ENCODE results near the gene RPRD2. TPM values are rescaled to one million over a fixed set of nuclear protein-coding genes. Genes with fewer than 3 reads are reported as not detected.

Gene RPRD2
- total and polyA plus RNA-seq, 9 of the 15 experiments (the other 6 are each of a cell fraction or from before 2014, with no cell fraction given) = 1.5 to 21.6 (median 7.7) TPM

GRCh38 chr1:150346316-150346715 lies 17.6 kb upstream of the RPRD2 start:
- ChIA-PET CTCF (ENCODE audit: low intra/inter-chr PET ratio) (no interaction called here), POLR2A (interaction anchor here (0.9 to 1.3 kb wide), 3 partner anchors 9 to 18 kb away, joined by 3 to 4 read pairs (median 3); no protein-coding TSS in a partner anchor)
- TF ChIP-seq EP400 (IDR thresholded peaks at IDR 0.05) = no peak
- TF ChIP-seq, protein P1, sequence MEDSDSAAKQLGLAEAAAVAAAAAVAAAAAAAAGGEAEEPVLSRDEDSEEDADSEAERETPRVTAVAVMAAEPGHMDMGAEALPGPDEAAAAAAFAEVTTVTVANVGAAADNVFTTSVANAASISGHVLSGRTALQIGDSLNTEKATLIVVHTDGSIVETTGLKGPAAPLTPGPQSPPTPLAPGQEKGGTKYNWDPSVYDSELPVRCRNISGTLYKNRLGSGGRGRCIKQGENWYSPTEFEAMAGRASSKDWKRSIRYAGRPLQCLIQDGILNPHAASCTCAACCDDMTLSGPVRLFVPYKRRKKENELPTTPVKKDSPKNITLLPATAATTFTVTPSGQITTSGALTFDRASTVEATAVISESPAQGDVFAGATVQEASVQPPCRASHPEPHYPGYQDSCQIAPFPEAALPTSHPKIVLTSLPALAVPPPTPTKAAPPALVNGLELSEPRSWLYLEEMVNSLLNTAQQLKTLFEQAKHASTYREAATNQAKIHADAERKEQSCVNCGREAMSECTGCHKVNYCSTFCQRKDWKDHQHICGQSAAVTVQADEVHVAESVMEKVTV (CRISPR knock-in tag; IDR thresholded peaks at IDR 0.05) = no peak
- TF ChIP-seq HMG20A (CRISPR knock-in tag; conservative IDR thresholded peaks at IDR 0.05) = no peak
- TF ChIP-seq KDM2B (CRISPR knock-in tag; IDR thresholded peaks at IDR 0.05) = no peak
- TF ChIP-seq CHD2 (IDR thresholded peaks at IDR 0.05; ENCODE audit: low read depth, low read length) = no peak
- no peak for TF ChIP-seq ESRRB (CRISPR knock-in tag; IDR thresholded peaks at IDR 0.05; ENCODE audit: borderline replicate concordance)
- no peak for TF ChIP-seq ZKSCAN1 (IDR thresholded peaks at IDR 0.05; ENCODE audit: low read depth, low read length)
- TF ChIP-seq, protein P2, sequence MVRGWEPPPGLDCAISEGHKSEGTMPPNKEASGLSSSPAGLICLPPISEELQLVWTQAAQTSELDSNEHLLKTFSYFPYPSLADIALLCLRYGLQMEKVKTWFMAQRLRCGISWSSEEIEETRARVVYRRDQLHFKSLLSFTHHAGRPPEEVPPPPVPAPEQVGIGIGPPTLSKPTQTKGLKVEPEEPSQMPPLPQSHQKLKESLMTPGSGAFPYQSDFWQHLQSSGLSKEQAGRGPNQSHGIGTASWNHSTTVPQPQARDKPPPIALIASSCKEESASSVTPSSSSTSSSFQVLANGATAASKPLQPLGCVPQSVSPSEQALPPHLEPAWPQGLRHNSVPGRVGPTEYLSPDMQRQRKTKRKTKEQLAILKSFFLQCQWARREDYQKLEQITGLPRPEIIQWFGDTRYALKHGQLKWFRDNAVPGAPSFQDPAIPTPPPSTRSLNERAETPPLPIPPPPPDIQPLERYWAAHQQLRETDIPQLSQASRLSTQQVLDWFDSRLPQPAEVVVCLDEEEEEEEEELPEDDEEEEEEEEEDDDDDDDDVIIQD (CRISPR knock-in tag; IDR thresholded peaks at IDR 0.05) = no peak
- TF ChIP-seq ELF1 (tag; IDR thresholded peaks at IDR 0.05) = no peak
- TF ChIP-seq U2AF2 (optimal IDR thresholded peaks at IDR 0.05; ENCODE audit: low read depth, low read length) = no peak
- no peak for TF ChIP-seq POLR2A (conservative IDR thresholded peaks at IDR 0.05)
- no peak for TF ChIP-seq FOSL1 (tag; conservative IDR thresholded peaks at IDR 0.05)
- no peak for TF ChIP-seq KDM1A (IDR thresholded peaks at IDR 0.05)
- no peak for TF ChIP-seq MYBL2 (IDR thresholded peaks at IDR 0.05; ENCODE audit: low read depth)
- no peak for TF ChIP-seq MYBL2 (CRISPR knock-in tag; IDR thresholded peaks at IDR 0.05; ENCODE audit: borderline replicate concordance)
- TF ChIP-seq NFE2L1 (tag; IDR thresholded peaks at IDR 0.05; ENCODE audit: borderline replicate concordance, low read depth) = no peak
- TF ChIP-seq NONO (IDR thresholded peaks at IDR 0.05; ENCODE audit: low read depth in 2 of 2, low read length in 1 of 2) = no peak
- TF ChIP-seq ZFP36 (IDR thresholded peaks at IDR 0.05; ENCODE audit: low read depth, low read length, partially characterized antibody) = no peak
- no peak for TF ChIP-seq CEBPB (tag; IDR thresholded peaks at IDR 0.05)
- no peak for TF ChIP-seq NFYB (IDR thresholded peaks at IDR 0.05; ENCODE audit: extremely low read depth, insufficient read length)
- TF ChIP-seq POLR2AphosphoS2 (IDR thresholded peaks at IDR 0.05; ENCODE audit: low read length) = no peak
- Histone ChIP-seq H2AFZ (ENCODE audit: low read depth, low read length) (no peak overlapping the region), H3K4me1 (replicated peaks in 1 of 2; ENCODE audit: control insufficient read depth in 2 of 2, insufficient read depth in 2 of 2, low read length in 2 of 2) (no peaks in the 10 kb centered on the region), H3K9me3 (replicated peaks; ENCODE audit: control insufficient read depth, insufficient read depth, low read depth, low read length) (no peaks in the 10 kb centered on the region), H3K4me3 (no peak overlapping the region), H3K4me2 (ENCODE audit: insufficient read depth, low read length) (no peak overlapping the region), H3K36me3 (ENCODE audit: control insufficient read depth, insufficient read depth, low read length) (peaks cover 75% of the 10 kb centered on the region), H3K27ac (ENCODE audit: extremely low read depth, low read depth, low read length) (no peak overlapping the region), H3K27me3 (ENCODE audit: control insufficient read depth in 2 of 2, insufficient read depth in 2 of 2, low read length in 2 of 2) (no peaks in the 10 kb centered on the region), H4K20me1 (replicated peaks; ENCODE audit: control insufficient read depth, insufficient read depth, low read length) (no peaks in the 10 kb centered on the region), H3K79me2 (ENCODE audit: control insufficient read depth, insufficient read depth, low read length) (no peaks in the 10 kb centered on the region), H3K9ac (ENCODE audit: insufficient read depth in 1 of 2, low read depth in 2 of 2, low read length in 2 of 2) (no peak overlapping the region), H3K9me1 (ENCODE audit: control insufficient read depth, insufficient read depth, low read length) (no peaks in the 10 kb centered on the region)
- BruUV-seq (replicated peaks) = no TSS peak
- intact Hi-C loops (cut with micrococcal nuclease) = no loop called here
- in situ Hi-C loops (cut with MboI) = no loop called here
- DNase-seq (ENCODE audit: extremely low read depth in 1 of 4, low spot score in 3 of 4) (no peak), FAIRE-seq (no peak), ATAC-seq (no peak)
- 93% methylated on average over 4 of the region's 4 CpGs for WGBS (ENCODE audit: insufficient coverage, low coverage, missing lambda C conversion rate)
